Measurements from ENCODE around the gene RRP15. TPM values are rescaled to one million over a fixed set of nuclear protein-coding genes. Genes with fewer than 3 reads are reported as not detected.
A peak's percentile ranks its signal among the peaks of the same experiment; 100 is the strongest.

Gene RRP15
- total and polyA plus RNA-seq, 9 of the 15 experiments (the other 6 are each of a cell fraction or from before 2014, with no cell fraction given), result 9.5 to 58.1 (median 29.3) TPM

DNA sequence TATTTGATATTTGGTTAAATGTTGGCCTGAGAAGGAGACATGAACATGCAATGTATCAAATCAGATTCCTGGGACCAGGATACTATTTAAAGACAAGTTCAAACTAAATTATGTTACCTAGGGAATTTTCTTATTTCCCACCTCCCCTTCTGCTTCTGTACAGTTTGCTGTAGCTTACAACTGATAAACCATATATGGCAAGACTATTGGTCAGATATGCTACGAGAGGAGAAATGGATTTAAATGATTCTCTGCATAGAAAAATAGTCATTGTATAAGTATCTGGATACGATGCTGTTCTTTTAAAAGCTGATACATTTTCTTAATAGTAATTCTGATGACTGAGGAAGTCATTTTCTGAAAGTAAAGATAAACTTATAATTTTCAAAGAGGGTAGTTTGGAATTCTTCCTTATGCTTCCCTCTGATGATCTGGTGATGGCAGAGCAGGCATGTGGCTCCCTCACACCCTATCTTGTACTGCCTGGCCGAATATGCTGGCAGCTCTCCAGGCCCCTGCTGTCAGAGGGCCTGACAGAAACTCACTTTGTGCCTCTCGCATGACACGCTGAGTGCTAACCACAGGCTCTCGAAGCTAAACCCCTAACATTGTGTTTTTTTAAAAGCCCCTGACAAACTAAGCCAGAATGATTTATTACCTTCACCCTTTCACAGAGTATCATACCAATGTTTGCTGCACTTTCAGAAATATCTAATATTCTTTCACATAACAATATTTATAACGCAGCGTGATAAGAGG is 19.4 kb downstream of the RRP15 start (continued):
- TF ChIP-seq, protein P1, sequence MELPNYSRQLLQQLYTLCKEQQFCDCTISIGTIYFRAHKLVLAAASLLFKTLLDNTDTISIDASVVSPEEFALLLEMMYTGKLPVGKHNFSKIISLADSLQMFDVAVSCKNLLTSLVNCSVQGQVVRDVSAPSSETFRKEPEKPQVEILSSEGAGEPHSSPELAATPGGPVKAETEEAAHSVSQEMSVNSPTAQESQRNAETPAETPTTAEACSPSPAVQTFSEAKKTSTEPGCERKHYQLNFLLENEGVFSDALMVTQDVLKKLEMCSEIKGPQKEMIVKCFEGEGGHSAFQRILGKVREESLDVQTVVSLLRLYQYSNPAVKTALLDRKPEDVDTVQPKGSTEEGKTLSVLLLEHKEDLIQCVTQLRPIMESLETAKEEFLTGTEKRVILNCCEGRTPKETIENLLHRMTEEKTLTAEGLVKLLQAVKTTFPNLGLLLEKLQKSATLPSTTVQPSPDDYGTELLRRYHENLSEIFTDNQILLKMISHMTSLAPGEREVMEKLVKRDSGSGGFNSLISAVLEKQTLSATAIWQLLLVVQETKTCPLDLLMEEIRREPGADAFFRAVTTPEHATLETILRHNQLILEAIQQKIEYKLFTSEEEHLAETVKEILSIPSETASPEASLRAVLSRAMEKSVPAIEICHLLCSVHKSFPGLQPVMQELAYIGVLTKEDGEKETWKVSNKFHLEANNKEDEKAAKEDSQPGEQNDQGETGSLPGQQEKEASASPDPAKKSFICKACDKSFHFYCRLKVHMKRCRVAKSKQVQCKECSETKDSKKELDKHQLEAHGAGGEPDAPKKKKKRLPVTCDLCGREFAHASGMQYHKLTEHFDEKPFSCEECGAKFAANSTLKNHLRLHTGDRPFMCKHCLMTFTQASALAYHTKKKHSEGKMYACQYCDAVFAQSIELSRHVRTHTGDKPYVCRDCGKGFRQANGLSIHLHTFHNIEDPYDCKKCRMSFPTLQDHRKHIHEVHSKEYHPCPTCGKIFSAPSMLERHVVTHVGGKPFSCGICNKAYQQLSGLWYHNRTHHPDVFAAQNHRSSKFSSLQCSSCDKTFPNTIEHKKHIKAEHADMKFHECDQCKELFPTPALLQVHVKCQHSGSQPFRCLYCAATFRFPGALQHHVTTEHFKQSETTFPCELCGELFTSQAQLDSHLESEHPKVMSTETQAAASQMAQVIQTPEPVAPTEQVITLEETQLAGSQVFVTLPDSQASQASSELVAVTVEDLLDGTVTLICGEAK (IDR thresholded peaks at IDR 0.05), result no peak
- TF ChIP-seq, protein P1 (CRISPR knock-in tag; IDR thresholded peaks at IDR 0.05), result no peak
- TF ChIP-seq EP400 (IDR thresholded peaks at IDR 0.05), result peak; percentile 51
- TF ChIP-seq, protein P2, sequence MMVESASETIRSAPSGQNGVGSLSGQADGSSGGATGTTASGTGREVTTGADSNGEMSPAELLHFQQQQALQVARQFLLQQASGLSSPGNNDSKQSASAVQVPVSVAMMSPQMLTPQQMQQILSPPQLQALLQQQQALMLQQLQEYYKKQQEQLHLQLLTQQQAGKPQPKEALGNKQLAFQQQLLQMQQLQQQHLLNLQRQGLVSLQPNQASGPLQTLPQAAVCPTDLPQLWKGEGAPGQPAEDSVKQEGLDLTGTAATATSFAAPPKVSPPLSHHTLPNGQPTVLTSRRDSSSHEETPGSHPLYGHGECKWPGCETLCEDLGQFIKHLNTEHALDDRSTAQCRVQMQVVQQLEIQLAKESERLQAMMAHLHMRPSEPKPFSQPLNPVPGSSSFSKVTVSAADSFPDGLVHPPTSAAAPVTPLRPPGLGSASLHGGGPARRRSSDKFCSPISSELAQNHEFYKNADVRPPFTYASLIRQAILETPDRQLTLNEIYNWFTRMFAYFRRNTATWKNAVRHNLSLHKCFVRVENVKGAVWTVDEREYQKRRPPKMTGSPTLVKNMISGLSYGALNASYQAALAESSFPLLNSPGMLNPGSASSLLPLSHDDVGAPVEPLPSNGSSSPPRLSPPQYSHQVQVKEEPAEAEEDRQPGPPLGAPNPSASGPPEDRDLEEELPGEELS (CRISPR knock-in tag; IDR thresholded peaks at IDR 0.05; ENCODE audit: borderline replicate concordance), result no peak
- no peak for TF ChIP-seq SMAD2 (IDR thresholded peaks at IDR 0.05; ENCODE audit: low read depth, low read length)
- TF ChIP-seq NBN (IDR thresholded peaks at IDR 0.05; ENCODE audit: low read depth), result peak; percentile 86; the same call in 1 of the 2 replicates
- TF ChIP-seq, protein P3, sequence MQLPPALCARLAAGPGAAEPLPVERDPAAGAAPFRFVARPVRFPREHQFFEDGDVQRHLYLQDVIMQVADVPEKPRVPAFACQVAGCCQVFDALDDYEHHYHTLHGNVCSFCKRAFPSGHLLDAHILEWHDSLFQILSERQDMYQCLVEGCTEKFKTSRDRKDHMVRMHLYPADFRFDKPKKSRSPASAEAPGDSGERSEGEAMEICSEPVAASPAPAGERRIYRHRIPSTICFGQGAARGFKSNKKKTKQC (CRISPR knock-in tag; IDR thresholded peaks at IDR 0.05), result no peak
- TF ChIP-seq ARNT (IDR thresholded peaks at IDR 0.05), result 0 out of 4 replicates have a peak, but pooled peaks of 1 of the 2 experiments have one; percentile 58
- peak; percentile 79 for TF ChIP-seq LCOR (CRISPR knock-in tag; IDR thresholded peaks at IDR 0.05)
- TF ChIP-seq NFYB (IDR thresholded peaks at IDR 0.05; ENCODE audit: extremely low read depth, insufficient read length), result no peak
- no peak for TF ChIP-seq BACH1 (tag; IDR thresholded peaks at IDR 0.05)
- peak; percentile 74; the same call in 1 of the 2 replicates for TF ChIP-seq ILF3 (IDR thresholded peaks at IDR 0.05; ENCODE audit: borderline replicate concordance)
- TF ChIP-seq PKNOX1 (IDR thresholded peaks at IDR 0.05), result peak; percentile 97
- TF ChIP-seq RBM25 (IDR thresholded peaks at IDR 0.05; ENCODE audit: low read depth, low read length, severe bottlenecking), result no peak

Measured in K562 (cell line).